COR-L47 (cell line): Measurements from ENCODE around the gene OR1B1.
A peak's percentile ranks its signal among the peaks of the same experiment; 100 is the strongest.
"Not testable (repeated sequence)": the region's sequence is repeated elsewhere in the genome, so short reads cannot be mapped to it uniquely, and the experiment has no call there.

ENCODE experiments used
- DNase-seq: peaks from one replicate; lab custom pipeline; 2025; lab: John Stamatoyannopoulos, UW

Gene OR1B1

GRCh38 chr9:122657527-122657926 is at the start of gene OR1B1:
TSS of gene OR1B1 (minus strand) at chr9:122657627.
- no peak for DNase-seq

- no peak for DNase-seq
Observed at GRCh38 chr9:122695696-122696095, 38.3 kb upstream of the OR1B1 start.

- DNase-seq, result peak; percentile 5
Observed at GRCh38 chr9:122684851-122685250, 27.4 kb upstream of the OR1B1 start.

DNA sequence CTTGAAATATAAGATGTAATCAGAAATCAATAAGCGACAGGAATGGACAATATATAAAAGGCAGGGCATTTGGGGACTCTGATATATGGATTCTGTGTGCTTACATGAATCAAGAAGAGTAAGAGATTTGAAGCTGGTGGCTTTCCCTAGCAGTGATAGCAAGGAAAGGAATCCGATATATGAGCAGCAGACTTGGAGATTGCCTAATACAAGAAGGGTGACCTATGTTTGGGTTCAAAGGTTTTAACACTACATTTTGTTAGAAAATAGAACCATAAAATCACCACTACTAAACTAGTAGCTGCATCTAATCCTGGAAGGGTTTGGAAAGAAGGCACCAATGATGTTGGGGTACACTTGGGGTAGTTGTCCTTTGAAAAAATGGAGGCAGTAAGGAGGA is 15.1 kb upstream of the OR1B1 start:
- no peak for DNase-seq

DNA sequence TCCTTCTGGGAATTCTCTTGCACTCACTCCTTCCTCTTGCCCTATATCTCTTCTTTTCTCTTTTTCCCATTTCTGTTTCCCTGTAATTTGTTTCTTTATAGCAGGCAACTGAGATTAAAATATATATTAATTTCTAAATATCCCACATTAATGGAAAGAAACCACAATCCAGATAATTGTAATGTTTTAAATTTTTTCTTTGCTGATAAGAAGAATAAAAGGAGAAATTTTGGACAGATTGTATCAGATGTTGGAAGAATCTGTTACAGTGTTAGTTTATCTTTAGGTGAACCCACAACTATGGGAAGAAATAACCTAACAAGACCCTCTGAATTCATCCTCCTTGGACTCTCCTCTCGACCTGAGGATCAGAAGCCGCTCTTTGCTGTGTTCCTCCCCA is 4.0 kb upstream of the OR1B1 start, which contains the start of gene OR1L1:
Gene OR1L1, plus strand, starts transcription at position 301 of the 400 bp plus-strand sequence. Its CDS starts 0 bp downstream, at position 301.
- no peak for DNase-seq

DNA sequence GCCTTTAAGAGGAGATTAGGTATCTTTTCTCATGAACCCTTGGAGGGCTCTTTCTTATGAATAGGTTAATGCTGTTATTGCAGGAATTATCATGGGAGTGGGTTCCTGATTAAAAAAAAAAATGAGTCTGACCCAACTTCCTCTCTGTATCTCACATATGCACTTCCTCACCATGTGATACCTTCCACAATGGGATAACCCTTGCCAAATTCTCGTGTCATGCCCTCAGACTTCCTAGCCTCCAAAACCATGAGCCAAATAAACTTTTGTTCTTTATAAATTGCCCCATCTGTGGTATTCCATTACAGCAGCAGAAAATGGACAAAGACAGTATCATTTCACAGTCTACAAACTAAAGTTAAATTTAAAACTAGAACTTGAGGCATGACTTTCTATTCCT is 1.0 kb downstream of the OR1B1 start:
- no peak for DNase-seq

DNA sequence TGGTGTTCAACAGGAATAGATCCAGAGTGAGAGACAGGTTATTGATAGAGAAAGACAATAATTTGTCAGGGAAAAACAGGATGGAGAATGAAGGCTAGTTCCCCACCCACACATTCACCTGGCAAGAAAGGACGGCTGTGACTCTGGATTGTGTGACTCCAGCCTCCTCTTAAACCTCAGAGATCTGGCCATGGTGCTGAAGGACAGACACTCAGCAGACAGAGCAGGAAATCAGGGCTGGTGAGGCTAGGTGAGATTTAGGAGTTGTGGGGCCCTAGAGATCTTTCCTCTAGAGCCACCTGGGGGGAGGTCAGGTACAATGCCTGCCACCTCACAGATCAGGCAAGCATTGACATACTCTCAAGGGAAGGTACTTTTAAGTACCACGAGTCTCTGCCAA is 15.2 kb downstream of the OR1B1 start:
- DNase-seq, result no peak

DNA sequence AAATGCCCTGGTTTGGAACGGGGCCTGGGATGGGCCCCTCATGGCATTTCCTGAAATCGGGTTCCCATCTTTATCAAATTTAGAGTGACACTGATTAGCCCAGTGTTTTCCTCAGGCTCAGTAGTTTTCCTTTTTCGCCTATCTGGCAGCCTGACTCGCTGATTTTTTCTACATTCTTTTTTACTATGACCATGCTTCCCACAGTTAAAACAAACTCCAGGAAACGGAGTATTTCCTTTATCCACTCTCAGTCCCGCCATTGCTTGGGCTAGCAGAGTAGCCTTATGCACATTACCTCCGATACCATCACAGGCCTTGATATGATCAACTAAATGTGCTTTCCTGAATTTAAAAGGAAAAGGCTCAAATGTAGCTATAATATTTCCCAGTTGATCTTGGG is 37.4 kb downstream of the OR1B1 start:
- DNase-seq, result no peak

DNA sequence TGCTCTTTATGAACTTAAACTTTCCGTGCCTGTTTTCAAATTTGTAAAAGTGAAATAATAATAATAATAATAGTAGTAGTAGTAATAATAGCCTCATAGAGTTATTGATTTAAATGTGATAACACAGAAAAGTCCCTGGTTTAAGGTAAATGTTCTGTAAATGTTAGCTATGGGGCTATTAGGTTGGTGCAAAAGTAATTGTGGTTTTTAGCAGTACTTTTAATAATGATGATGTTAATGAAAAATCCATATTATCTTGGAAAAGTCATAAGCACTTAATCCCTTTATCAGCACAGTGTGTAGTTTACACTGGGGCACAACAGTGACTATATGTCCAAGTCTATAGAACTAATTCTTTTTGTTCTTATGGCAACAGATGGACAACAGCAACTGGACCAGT is 43.1 kb downstream of the OR1B1 start, which contains the start of gene OR1Q1:
Gene OR1Q1, plus strand, starts transcription at position 377 of the 400 bp plus-strand sequence. Its CDS starts 0 bp downstream, at position 377.
- no peak for DNase-seq

DNA sequence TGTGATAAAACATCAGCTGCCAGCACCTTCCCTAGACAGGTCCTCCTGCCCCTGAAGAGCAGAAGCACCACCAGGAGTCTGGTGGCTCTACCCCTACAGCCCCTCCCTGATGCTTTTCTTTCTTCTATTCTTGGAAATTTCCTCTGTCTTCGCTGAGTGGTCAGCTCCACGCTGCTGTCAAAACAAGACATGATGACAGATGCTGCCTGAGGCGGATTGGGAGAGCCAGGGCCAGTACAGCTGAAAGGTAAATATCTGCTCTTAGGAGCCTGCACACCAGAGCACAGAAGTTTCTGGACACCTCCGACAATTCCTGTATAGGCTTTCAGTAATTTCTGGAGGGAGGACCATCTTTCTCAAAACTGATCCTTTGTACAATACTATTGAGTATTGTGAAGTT is 47.6 kb downstream of the OR1B1 start:
- DNase-seq, result no peak

GRCh38 chr9:122606587-122606986 is 50.8 kb downstream of the OR1B1 start:
- no peak for DNase-seq

GRCh38 chr9:122605691-122606090 is 51.7 kb downstream of the OR1B1 start:
- no peak for DNase-seq

DNA sequence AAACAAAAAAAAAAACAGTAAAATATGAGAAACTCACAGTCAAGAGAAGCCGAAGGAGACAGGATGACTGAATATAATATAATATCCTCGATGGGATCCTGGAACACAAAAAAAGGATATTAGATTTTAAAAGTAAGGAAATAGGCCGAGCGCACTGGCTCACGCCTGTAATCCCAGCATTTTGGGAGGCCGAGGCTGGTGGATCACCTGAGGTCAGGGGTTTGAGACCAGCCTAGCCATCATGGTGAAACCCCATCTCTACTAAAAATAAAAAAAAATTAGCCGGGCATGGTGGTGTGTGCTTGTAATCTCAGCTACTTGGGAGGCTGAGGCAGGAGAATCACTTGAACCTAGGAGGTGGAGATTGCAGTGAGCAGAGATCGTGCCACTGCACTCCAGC is 74.1 kb downstream of the OR1B1 start, which contains the start of gene OR1L8:
Gene OR1L8, minus strand, starts transcription at position 101 of the 400 bp plus-strand sequence. CDS start 14,907 bp downstream, outside the sequence.
- not testable (repeated sequence) for DNase-seq

- DNase-seq, result no peak
Observed at GRCh38 chr9:122580360-122580759, 77.1 kb downstream of the OR1B1 start.

DNA sequence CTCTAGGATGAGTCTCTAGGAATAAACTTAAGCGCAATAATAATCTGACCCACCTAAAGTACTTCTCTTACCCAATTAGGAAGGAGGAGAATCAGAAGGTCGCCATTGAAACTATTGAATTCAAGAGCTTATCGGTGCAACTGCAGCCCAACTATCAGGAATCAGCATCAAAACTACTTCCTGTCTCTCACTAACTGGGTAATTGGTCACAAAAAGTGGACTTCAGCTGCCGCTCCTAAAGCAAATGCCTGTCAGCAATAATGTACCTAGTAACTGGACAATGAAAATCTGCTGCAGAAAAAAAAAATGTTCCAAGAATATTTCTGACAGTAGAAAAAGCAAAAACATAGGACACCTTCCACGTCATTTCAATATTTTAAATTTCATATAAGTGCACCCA is 77.6 kb downstream of the OR1B1 start:
- no peak for DNase-seq
